Left renal cortex interstitium (tissue), 4 donors: Measurements from ENCODE around the gene LOXHD1. TPM values are rescaled to one million over a fixed set of nuclear protein-coding genes. Genes with fewer than 3 reads are reported as not detected.

Source experiments
- DNase-seq, 4 donors: peaks; one replicate each; pipeline ENCODE4 v3.0.0-alpha.2; 2013; ENCODE audit warnings: low read depth in 4 of 4, low spot score in 2 of 4, missing footprints in 1 of 4
- polyA plus RNA-seq, 4 donors: library from polyadenylated mRNA; unstranded; fragments of 120-200 nt; gene quantifications; one replicate each; pipeline ENCODE4 v1.2.1, GENCODE V29; 2013; ENCODE audit not compliant: insufficient read length in 4 of 4

The LOXHD1 gene
- polyA plus RNA-seq, 4 donors: 0.35 to 1.2 (median 0.63) TPM

DNA sequence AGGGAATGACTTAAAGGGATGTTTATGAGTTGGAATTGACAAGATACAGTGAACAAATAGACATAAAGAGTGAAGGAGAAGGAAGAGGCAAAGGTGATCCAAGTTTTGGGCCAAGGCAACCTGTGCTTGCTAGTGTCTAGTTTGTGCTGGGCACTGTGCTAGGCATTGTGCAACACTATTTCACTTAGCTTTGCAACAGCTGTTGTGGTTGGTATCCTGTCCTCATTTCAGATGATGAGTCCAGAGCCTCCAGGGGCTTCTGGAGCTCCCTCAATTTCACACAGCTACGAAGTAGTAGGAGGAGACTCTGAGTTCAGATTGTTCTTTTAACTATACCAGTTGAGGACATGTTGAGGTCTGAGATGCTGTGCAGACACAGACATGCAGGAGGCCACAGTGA is 18.1 kb upstream of the LOXHD1 start:
- DNase-seq: no peak

GRCh38 chr18:46672062-46672970 is 15.3 kb upstream of the LOXHD1 start:
- no peak for DNase-seq

DNA sequence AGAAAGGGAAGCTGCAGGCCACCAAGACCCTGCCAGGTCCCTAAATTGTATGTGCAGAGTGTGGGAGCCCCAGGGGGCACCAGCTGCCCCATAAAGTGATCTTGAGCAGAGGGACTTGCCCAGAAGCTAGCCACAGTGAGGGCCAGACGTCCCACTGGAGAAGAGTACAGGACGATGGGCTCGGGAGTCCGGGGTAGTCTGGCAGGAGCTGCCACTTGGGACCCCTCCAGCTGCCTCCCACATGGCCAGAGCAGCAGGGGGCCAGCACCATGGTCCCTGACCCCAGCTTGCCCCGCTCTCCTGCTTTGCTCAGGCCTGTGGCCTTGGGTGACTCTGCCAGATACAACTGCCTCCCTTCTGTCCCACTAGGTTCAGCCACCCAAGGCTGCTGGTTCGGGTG is 11.7 kb upstream of the LOXHD1 start:
- no peak for DNase-seq

- DNase-seq: no peak
Observed at GRCh38 chr18:46668135-46668534, 11.1 kb upstream of the LOXHD1 start.

DNA sequence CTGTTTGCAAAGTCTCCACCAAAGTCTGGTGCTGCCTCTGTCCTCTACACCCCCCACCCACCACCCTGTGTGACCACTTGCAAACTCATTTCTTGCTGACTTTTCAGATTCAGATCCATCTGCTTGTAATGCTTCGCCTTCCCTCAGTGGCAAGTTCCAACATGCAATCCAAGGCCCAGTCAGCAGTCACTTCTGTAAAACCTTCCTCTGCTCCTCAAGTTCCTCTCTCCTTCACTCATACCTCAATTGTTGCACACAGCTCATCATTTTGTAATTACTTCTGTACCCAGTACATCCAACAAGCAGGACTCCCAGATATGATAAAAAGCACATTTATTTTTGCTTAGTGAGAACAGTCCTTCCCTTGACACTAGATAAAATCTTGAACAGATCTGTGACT is 6.5 kb upstream of the LOXHD1 start:
- DNase-seq: no peak

DNA sequence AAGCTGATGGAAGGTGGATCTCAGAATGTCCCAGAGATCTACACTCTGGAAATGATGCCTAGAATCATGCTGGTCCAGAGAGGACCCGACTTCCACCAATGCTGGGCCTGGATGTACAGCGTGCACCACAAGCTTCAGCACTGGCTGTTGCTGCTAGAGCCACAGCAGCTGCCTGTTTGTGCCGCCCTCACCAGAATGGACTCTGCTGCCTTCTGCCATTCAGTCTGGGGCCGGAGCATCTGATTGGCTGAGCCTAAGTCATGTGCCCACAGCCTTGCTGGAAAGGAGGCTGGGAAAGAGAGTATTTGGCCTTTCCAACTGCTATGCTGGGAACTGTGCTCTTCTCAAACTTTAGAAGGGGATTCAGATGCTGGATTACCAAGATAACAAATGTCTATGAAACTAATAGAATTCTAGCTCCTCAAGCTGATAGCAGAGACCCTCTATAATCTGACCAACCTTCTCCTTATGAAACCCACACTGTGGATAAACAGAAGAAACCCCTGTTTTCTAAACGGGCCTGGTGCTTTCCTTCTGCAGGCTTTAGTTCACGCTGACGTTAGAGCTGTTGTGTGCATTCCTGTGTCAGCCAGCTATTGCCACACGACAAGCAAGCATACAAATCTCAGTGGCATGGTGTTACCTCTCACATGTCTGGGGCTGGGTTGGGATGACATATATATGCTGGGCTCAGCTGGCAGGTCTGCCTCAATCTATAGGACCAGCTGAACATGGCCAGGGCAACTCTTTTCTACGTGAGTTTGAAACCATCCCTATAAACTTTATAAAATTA is 4.1 kb upstream of the LOXHD1 start:
- DNase-seq: no peak

GRCh38 chr18:46659484-46659883 is 2.5 kb upstream of the LOXHD1 start:
- no peak for DNase-seq

DNA sequence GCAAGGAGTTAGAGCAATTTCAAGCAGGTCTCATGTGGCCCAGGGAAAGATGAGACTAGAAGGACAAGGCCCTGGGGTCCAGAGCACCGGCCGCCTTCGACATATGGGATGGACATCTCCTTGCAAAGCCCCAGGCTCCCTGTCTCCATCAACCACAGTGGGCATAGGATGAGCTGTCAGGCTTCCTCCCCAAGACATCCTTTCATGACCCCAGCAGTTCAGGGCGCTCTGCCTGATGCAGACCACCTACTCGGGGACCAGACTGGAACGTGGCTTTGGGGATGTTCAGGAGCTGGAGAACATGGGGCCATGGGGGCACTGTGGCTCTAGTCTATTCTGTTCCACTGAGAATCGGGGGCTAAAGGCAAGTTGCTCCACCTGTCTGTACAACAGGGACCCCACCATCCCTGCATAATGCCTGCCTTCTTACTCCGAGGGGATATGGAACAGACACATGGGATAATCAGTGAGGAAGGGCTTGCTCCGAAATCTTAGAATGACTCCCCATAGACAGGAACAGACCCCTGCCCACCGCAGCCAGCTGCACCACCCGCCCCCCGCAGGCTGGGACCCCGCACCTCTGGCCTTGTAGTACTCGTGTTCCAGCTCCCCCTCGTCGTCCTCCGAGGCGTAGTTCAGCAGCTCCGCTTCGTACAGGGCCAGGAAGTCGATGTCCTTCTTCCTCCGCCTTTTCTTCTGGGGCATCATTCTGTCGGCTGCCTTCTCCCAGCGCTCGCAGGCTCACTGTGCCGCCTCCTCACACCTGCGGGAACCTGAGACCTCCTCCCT is 500 bp downstream of the LOXHD1 start:
- DNase-seq: no peak

- no peak for DNase-seq
Observed at GRCh38 chr18:46652372-46652771, 4.6 kb downstream of the LOXHD1 start.

DNA sequence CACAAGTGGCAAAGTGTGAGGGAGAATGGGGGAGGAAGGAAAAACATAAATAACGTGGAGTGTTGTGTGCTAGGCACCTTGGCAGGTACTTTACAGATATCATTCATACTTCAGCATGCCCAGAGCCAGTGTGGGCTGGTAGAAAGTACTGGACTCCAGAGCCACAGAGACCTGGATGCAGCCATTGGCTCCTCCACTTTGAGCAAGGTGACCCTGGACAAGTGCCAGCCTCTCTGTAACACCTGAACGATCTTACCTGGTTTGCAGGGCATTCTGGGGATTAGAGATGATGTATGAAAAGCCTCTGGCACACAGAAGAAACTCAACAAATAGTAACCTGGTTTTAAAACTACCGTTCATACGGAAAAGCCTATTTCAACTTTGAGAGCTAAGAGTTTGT is 6.3 kb downstream of the LOXHD1 start:
- no peak for DNase-seq

- DNase-seq: no peak
Observed at GRCh38 chr18:46649071-46649862, 7.8 kb downstream of the LOXHD1 start.

- no peak for DNase-seq
Observed at GRCh38 chr18:46646468-46646867, 10.6 kb downstream of the LOXHD1 start.

DNA sequence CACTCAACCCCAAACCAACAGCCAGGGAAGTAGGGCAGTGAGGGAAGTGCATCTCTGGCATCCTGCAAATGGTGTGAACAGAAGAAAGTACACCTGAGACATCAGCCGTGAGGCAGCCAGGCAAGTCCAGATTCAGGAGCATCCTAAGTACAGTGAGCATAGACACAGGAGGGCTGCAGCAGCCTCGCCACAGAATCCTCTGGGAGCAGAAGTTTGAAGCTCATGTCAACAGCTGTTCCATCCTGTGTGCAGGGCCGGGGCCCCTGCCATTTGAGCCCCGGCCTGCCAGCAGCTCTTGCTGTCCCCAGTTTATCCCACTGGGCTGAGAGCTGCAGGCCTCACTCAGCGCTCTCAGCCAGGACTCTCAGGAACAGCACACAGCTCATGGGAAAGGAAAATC is 14.5 kb downstream of the LOXHD1 start:
- DNase-seq: no peak

DNA sequence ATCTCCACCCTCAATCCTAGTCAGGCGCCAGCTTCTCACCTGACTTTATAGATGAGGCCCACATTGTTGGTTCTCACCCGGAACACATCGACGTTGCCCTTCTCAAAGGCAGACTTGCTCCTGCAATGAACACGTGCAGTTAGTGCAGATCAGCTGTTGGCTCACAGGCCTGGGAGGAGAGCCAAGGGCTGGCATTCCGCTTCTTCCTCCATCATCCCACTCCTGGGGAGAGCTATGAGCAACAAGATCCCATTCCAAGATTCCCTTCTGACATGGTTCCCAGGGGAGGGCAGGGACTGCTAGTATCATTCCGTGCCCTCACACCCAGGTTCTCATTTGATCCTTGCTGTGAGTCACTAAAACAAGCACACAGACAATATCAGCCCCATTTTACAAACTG is 15.1 kb downstream of the LOXHD1 start:
- no peak for DNase-seq

- no peak for DNase-seq
Observed at GRCh38 chr18:46639386-46639785, 17.6 kb downstream of the LOXHD1 start.

DNA sequence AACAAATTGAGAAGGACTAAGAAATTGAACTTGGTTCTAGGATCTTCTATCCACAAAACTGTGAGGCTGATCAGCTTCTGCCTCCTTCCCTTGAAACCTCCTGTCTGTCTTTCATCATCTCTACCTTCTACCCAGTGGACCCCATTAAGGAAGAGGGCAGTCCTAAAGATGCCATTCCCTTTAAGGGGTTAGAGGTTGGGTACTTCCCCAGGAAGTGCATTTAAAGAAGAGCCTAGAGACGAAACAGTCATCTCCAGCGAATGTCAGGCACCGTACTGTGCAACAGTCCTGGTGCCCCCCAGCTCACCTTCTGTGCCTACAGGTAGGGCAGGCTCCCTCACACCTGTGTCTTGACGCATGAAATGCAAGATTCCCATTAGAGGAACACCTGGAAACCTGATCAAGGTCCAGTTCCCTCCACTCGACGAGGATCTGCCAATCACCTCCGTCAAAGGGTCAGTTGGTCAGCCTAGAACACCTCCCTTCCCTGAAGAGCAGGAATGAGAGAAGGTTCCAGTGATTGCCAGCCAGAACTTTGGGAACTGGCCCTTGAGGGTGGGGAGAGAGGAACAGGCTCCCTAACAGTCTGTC is 20.9 kb downstream of the LOXHD1 start:
- DNase-seq: no peak

DNA sequence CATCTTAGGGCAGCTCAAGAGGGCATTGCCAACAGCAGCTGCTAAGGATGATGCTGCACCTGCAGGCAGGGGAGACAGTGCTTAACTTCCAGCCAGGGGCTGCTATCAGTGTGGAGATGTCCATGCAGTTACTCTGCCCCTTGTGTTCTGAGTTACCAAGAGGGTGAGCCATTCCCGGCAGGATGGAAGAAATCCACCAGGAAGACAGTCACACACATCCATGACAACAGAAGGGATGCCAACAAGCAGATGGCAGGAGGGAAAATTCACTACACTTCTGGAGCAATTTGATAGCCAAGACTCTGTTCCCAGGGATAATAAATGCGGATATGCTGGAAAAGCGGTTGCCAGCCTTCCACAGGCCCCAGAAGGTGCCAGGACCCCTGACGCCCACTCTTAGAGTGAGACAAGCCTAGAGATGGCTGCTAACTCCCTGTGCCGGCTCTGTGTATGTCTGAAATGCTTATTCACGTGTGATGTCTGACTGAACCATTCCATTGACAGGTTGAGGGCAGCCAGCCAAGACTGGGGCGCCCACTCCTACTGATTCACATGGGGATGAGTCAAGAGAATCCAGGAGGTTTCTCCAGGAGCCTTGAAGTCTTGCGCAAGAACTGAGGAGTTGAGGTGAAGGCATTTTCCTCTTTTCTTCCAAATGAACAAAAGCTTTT is 24.5 kb downstream of the LOXHD1 start:
- DNase-seq: no peak

DNA sequence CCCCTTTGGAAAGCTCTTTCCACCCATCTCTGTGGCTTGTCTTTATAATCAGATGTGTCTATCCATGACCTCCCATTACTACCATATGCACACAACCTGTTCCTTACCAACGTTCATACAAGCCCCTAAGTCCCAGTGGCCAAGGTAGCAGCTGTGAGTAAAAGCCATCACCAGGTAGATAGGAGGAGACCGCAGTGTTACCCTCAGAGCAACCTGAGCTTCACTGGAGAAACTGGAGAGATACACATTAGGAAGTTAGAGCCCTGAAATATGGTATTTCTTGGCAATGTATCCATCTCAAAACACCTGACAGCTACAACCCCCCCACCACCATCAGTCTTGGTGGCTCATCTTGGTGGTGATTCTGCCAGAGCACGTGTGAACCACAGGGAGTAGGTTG is 26.0 kb downstream of the LOXHD1 start:
- no peak for DNase-seq

- DNase-seq: no peak
Observed at GRCh38 chr18:46630160-46630559, 26.9 kb downstream of the LOXHD1 start.
